SK-N-SH (cell line): Measurements from ENCODE around the gene FBXO31.

Experiments used
- CHD2 ChIP-seq: fragments of 150-350 bp; IDR thresholded peaks from 2 replicates; pipeline ENCODE4 v1.6.1; 2018; ENCODE audit warnings: low read length; ENCODE audit not compliant: partially characterized antibody
- EP300 ChIP-seq, 2 experiments: IDR thresholded peaks; 2 replicates each; pipeline versions ENCODE4 v1.4.0 to v1.6.1; 2012; ENCODE audit warnings: borderline replicate concordance in 1 of 2, low read depth in 1 of 2, low read length in 1 of 2
- NFIC ChIP-seq: IDR thresholded peaks from 2 replicates; pipeline ENCODE4 v1.4.0; 2012; ENCODE audit warnings: borderline replicate concordance
- POLR2AphosphoS5 ChIP-seq: IDR thresholded peaks from 2 replicates; pipeline ENCODE4 v1.6.1; 2012; ENCODE audit warnings: low read depth, low read length
- SMC3 ChIP-seq: IDR thresholded peaks from 2 replicates; pipeline ENCODE4 v1.6.1; 2012; ENCODE audit warnings: low read depth, low read length, improper control_type of control experiment
- TCF12 ChIP-seq: IDR thresholded peaks from 2 replicates; pipeline ENCODE4 v1.4.0; 2012
- YY1 ChIP-seq: IDR thresholded peaks from 2 replicates; pipeline ENCODE4 v1.4.0; 2012; ENCODE audit warnings: low read depth, mild to moderate bottlenecking
- TF ChIP-seq, protein P1 (sequence below): fragments of 200-600 bp; sonication (generic); IDR thresholded peaks from 2 replicates; pipeline ENCODE4 v1.6.1; 2017; ENCODE audit warnings: antibody characterized with exemption, mild to moderate bottlenecking, moderate library complexity
- TF ChIP-seq, protein P2 (sequence below): IDR thresholded peaks from 2 replicates; pipeline ENCODE4 v1.4.0; 2012; ENCODE audit warnings: low read depth
- TF ChIP-seq, protein P3 (sequence below): fragments of 150-350 bp; IDR thresholded peaks from 2 replicates; pipeline ENCODE4 v1.6.1; 2017; ENCODE audit warnings: antibody characterized with exemption, low read length, low read depth, borderline replicate concordance
- TF ChIP-seq, protein P4 (sequence below): IDR thresholded peaks from 2 replicates; pipeline ENCODE4 v1.6.1; 2012; ENCODE audit warnings: mild to moderate bottlenecking, low read depth, low read length, moderate library complexity
- TF ChIP-seq, protein P5 (sequence below): IDR thresholded peaks from 2 replicates; pipeline ENCODE4 v1.4.0; 2012; ENCODE audit warnings: low read depth, borderline replicate concordance

DNA sequence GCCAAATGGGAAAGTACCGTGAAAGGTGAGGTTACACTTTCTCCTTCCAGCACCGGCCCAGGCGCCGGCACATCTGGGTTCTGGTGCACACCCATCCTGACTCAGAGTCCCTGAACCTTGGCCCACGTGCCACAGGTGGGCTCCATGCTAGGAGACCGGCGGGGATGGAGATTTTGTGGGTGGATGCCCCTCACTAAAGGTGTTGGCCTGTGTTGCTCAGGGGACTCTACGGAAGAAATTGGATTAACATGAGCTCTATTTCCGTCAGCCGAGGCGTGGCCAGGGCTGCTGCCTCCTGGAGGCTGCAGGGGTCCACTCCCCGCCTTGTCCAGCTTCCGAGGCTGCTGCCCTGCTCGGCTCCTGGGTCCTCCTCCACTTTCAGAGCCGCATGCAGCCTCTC, 30.8 kb downstream of the FBXO31 start:
- TF ChIP-seq, protein P1, sequence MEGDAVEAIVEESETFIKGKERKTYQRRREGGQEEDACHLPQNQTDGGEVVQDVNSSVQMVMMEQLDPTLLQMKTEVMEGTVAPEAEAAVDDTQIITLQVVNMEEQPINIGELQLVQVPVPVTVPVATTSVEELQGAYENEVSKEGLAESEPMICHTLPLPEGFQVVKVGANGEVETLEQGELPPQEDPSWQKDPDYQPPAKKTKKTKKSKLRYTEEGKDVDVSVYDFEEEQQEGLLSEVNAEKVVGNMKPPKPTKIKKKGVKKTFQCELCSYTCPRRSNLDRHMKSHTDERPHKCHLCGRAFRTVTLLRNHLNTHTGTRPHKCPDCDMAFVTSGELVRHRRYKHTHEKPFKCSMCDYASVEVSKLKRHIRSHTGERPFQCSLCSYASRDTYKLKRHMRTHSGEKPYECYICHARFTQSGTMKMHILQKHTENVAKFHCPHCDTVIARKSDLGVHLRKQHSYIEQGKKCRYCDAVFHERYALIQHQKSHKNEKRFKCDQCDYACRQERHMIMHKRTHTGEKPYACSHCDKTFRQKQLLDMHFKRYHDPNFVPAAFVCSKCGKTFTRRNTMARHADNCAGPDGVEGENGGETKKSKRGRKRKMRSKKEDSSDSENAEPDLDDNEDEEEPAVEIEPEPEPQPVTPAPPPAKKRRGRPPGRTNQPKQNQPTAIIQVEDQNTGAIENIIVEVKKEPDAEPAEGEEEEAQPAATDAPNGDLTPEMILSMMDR, result no peak
- no peak for TF ChIP-seq NFIC
- TF ChIP-seq SMC3, result no peak
- TF ChIP-seq, protein P2, sequence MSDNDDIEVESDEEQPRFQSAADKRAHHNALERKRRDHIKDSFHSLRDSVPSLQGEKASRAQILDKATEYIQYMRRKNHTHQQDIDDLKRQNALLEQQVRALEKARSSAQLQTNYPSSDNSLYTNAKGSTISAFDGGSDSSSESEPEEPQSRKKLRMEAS, result no peak
- TF ChIP-seq, protein P3, sequence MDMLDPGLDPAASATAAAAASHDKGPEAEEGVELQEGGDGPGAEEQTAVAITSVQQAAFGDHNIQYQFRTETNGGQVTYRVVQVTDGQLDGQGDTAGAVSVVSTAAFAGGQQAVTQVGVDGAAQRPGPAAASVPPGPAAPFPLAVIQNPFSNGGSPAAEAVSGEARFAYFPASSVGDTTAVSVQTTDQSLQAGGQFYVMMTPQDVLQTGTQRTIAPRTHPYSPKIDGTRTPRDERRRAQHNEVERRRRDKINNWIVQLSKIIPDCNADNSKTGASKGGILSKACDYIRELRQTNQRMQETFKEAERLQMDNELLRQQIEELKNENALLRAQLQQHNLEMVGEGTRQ, result no peak
- TF ChIP-seq POLR2AphosphoS5, result no peak
- no peak for TF ChIP-seq YY1
- no peak for TF ChIP-seq EP300 (IDR thresholded peaks at IDR 0.05; ENCODE audit: borderline replicate concordance in 1 of 2, low read depth in 1 of 2, low read length in 1 of 2)
- no peak for TF ChIP-seq CHD2
- TF ChIP-seq, protein P4, sequence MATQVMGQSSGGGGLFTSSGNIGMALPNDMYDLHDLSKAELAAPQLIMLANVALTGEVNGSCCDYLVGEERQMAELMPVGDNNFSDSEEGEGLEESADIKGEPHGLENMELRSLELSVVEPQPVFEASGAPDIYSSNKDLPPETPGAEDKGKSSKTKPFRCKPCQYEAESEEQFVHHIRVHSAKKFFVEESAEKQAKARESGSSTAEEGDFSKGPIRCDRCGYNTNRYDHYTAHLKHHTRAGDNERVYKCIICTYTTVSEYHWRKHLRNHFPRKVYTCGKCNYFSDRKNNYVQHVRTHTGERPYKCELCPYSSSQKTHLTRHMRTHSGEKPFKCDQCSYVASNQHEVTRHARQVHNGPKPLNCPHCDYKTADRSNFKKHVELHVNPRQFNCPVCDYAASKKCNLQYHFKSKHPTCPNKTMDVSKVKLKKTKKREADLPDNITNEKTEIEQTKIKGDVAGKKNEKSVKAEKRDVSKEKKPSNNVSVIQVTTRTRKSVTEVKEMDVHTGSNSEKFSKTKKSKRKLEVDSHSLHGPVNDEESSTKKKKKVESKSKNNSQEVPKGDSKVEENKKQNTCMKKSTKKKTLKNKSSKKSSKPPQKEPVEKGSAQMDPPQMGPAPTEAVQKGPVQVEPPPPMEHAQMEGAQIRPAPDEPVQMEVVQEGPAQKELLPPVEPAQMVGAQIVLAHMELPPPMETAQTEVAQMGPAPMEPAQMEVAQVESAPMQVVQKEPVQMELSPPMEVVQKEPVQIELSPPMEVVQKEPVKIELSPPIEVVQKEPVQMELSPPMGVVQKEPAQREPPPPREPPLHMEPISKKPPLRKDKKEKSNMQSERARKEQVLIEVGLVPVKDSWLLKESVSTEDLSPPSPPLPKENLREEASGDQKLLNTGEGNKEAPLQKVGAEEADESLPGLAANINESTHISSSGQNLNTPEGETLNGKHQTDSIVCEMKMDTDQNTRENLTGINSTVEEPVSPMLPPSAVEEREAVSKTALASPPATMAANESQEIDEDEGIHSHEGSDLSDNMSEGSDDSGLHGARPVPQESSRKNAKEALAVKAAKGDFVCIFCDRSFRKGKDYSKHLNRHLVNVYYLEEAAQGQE, result no peak
- no peak for TF ChIP-seq TCF12
- TF ChIP-seq, protein P5, sequence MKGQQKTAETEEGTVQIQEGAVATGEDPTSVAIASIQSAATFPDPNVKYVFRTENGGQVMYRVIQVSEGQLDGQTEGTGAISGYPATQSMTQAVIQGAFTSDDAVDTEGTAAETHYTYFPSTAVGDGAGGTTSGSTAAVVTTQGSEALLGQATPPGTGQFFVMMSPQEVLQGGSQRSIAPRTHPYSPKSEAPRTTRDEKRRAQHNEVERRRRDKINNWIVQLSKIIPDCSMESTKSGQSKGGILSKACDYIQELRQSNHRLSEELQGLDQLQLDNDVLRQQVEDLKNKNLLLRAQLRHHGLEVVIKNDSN, result no peak
